Mammary epithelial cell (primary cell): ENCODE results near the gene INO80B.

Experiments used
- CTCF ChIP-seq, 2 donors: IDR thresholded peaks in 1 of 2; conservative IDR thresholded peaks in 1 of 2; 2 replicates each; pipeline ENCODE4 v1.5.1; 2011 to 2012; ENCODE audit warnings: inconsistent platforms in 2 of 2, low read length in 2 of 2, mild to moderate bottlenecking in 2 of 2, control low read depth in 1 of 2, low read depth in 1 of 2; ENCODE audit not compliant: insufficient read depth in 1 of 2; ENCODE audit errors: extremely low read depth in 1 of 2
- EZH2 ChIP-seq: IDR thresholded peaks from 2 replicates; pipeline ENCODE4 v1.6.1; 2012; ENCODE audit warnings: low read length, inconsistent platforms, borderline replicate concordance

- no peak for TF ChIP-seq CTCF (conservative IDR thresholded peaks at IDR 0.05 in 1 of 2, IDR thresholded peaks at IDR 0.05 in 1 of 2; ENCODE audit: extremely low read depth in 1 of 2, insufficient read depth in 1 of 2, low read depth in 1 of 2, low read length in 2 of 2)
- TF ChIP-seq EZH2, result no peak
Observed at GRCh38 chr2:74457549-74458131, 2.8 kb downstream of the INO80B start.
